Liver (tissue), 9 donors: ENCODE measurements around the gene DST. TPM values are rescaled to one million over a fixed set of nuclear protein-coding genes. Genes with fewer than 3 reads are reported as not detected.
A peak's percentile ranks its signal among the peaks of the same experiment; 100 is the strongest.

Experiments
- DNase-seq: peaks from one replicate; pipeline ENCODE4 v3.0.0-alpha.2; 2017; ENCODE audit warnings: low spot score
- H3K27ac ChIP-seq, 2 donors: one replicate each; pipeline ENCODE4 v1.7.0; 2013; ENCODE audit warnings: inconsistent platforms in 2 of 2, low read length in 2 of 2, control low read depth in 1 of 2, low read depth in 1 of 2, mild to moderate bottlenecking in 1 of 2
- H3K27me3 ChIP-seq, 4 donors: one replicate each; pipeline versions ENCODE4 v1.6.1 to v1.7.0; 2013; ENCODE audit warnings: low read length in 3 of 4, inconsistent platforms in 1 of 4, mild to moderate bottlenecking in 1 of 4, moderate library complexity in 1 of 4; ENCODE audit not compliant: control insufficient read depth in 4 of 4, insufficient read depth in 4 of 4
- H3K36me3 ChIP-seq, 4 donors: one replicate each; pipeline versions ENCODE4 v1.6.1 to v1.7.0; 2013; ENCODE audit warnings: low read length in 3 of 4, mild to moderate bottlenecking in 3 of 4, low read depth in 1 of 4, moderate library complexity in 1 of 4; ENCODE audit not compliant: control insufficient read depth in 4 of 4, insufficient read depth in 3 of 4
- H3K4me1 ChIP-seq, 4 donors: one replicate each; pipeline versions ENCODE4 v1.6.1 to v1.7.0; 2013; ENCODE audit warnings: low read length in 3 of 4, mild to moderate bottlenecking in 3 of 4, moderate library complexity in 1 of 4; ENCODE audit not compliant: control insufficient read depth in 4 of 4, insufficient read depth in 4 of 4
- H3K4me3 ChIP-seq, 3 donors: one replicate each; pipeline versions ENCODE4 v1.6.1 to v1.7.0; 2013; ENCODE audit warnings: low read length in 3 of 3, control low read depth in 1 of 3, low read depth in 1 of 3, mild to moderate bottlenecking in 1 of 3
- H3K9ac ChIP-seq, 2 donors: one replicate each; pipeline ENCODE4 v1.7.0; 2013; ENCODE audit warnings: low read length in 2 of 2, mild to moderate bottlenecking in 2 of 2, moderate library complexity in 2 of 2, control low read depth in 1 of 2, low read depth in 1 of 2
- H3K9me3 ChIP-seq, 4 donors: one replicate each; pipeline versions ENCODE4 v1.6.1 to v1.7.0; 2013; ENCODE audit warnings: low read length in 3 of 4; ENCODE audit not compliant: control insufficient read depth in 4 of 4
- CTCF ChIP-seq: fragments of 150-350 bp; IDR thresholded peaks from 2 replicates; pipeline ENCODE4 v1.5.1; 2017; ENCODE audit warnings: improper control_type of control experiment, low read depth, low read length; ENCODE audit not compliant: missing input control
- EGR1 ChIP-seq, 2 donors: IDR thresholded peaks; 2 replicates each; pipeline ENCODE4 v1.6.1; 2016 to 2018; ENCODE audit warnings: antibody characterized with exemption in 2 of 2, low read depth in 2 of 2
- FOXA2 ChIP-seq: IDR thresholded peaks from 2 replicates; pipeline ENCODE4 v1.6.1; 2016; ENCODE audit warnings: antibody characterized with exemption
- GABPA ChIP-seq, 2 donors: IDR thresholded peaks in 1 of 2; conservative IDR thresholded peaks in 1 of 2; 2 replicates each; pipeline ENCODE4 v1.6.1; 2016; ENCODE audit warnings: antibody characterized with exemption in 2 of 2, mild to moderate bottlenecking in 1 of 2, moderate library complexity in 1 of 2
- HNF4A ChIP-seq, 2 donors: conservative IDR thresholded peaks; 2 replicates each; pipeline ENCODE4 v1.6.1; 2016; ENCODE audit warnings: antibody characterized with exemption in 2 of 2, mild to moderate bottlenecking in 2 of 2
- HNF4G ChIP-seq: IDR thresholded peaks from 2 replicates; pipeline ENCODE4 v1.6.1; 2016; ENCODE audit warnings: antibody characterized with exemption
- JUND ChIP-seq, 2 donors: IDR thresholded peaks; 2 replicates each; pipeline ENCODE4 v1.6.1; 2016; ENCODE audit warnings: antibody characterized with exemption in 2 of 2
- MAX ChIP-seq: IDR thresholded peaks from 2 replicates; pipeline ENCODE4 v1.6.1; 2016; ENCODE audit warnings: antibody characterized with exemption
- NR2F2 ChIP-seq: IDR thresholded peaks from 2 replicates; pipeline ENCODE4 v1.6.1; 2016; ENCODE audit warnings: antibody characterized with exemption
- RAD21 ChIP-seq, 2 donors: IDR thresholded peaks; 2 replicates each; pipeline ENCODE4 v1.6.1; 2016; ENCODE audit warnings: antibody characterized with exemption in 2 of 2, mild to moderate bottlenecking in 2 of 2
- REST ChIP-seq: IDR thresholded peaks from 2 replicates; pipeline ENCODE4 v1.6.1; 2016; ENCODE audit warnings: antibody characterized with exemption, mild to moderate bottlenecking
- RXRA ChIP-seq, 2 donors: IDR thresholded peaks; 2 replicates each; pipeline ENCODE4 v1.6.1; 2017 to 2018; ENCODE audit warnings: antibody characterized with exemption in 2 of 2, mild to moderate bottlenecking in 1 of 2
- SP1 ChIP-seq: IDR thresholded peaks from 2 replicates; pipeline ENCODE4 v1.6.1; 2018; ENCODE audit warnings: antibody characterized with exemption, mild to moderate bottlenecking
- TAF1 ChIP-seq: conservative IDR thresholded peaks from 2 replicates; pipeline ENCODE4 v1.6.1; 2016; ENCODE audit warnings: antibody characterized with exemption, mild to moderate bottlenecking
- YY1 ChIP-seq: IDR thresholded peaks from 2 replicates; pipeline ENCODE4 v1.6.1; 2016; ENCODE audit warnings: antibody characterized with exemption, mild to moderate bottlenecking
- ZBTB33 ChIP-seq: IDR thresholded peaks from 2 replicates; pipeline ENCODE4 v1.6.1; 2016; ENCODE audit warnings: antibody characterized with exemption
- WGBS: extraction: QIAGEN DNeasy Blood & Tissue Kit; methylation state at CpG from one replicate; pipeline ENCODE4 v1.1.7; 2013; 5-methylcytosine and 5-hydroxymethylcytosine counted together
- polyA plus RNA-seq, 2 donors: library from polyadenylated mRNA; stranded (reverse) in 1 of 2; unstranded in 1 of 2; fragments of 200-250 nt in 1 of 2; fragments of >200 nt in 1 of 2; fragmentation: Nextera tagmentation in 1 of 2; extraction: Ambion mirVana in 1 of 2; gene quantifications; one replicate each; pipeline versions ENCODE4 v1.2.1 to v1.2.3, GENCODE V29; 2013 to 2015
- total RNA-seq, 2 donors: library from RNA; depleted of rRNA; stranded (reverse); fragments of >200 nt; gene quantifications; one replicate each; pipeline ENCODE4 v1.2.3, GENCODE V29; 2014
- donor health status: healthy.
- donor health status: healthy.
- donor health status: healthy.
- donor health status: healthy.
- donor health status: healthy.

DST gene
- total and polyA plus RNA-seq, 4 donors, result 30.5 to 234 (median 86.7) TPM

- Histone ChIP-seq H3K27ac (peak overlapping the region in 1 of 2 donors; percentile 79), H3K36me3 (peaks cover 0 to 9% (median under 1%) of the 10 kb centered on the region in 4 donors), H3K4me1 (peaks cover 5 to 28% (median 16%) of the 10 kb centered on the region in 4 donors), H3K9ac (no peak overlapping the region), H3K27me3 (no peaks in the 10 kb centered on the region), H3K9me3 (no peaks in the 10 kb centered on the region), H3K4me3 (no peak overlapping the region)
- TF ChIP-seq REST, result no peak
- TF ChIP-seq RAD21 (IDR thresholded peaks at IDR 0.05), result no peak
- no peak for TF ChIP-seq RXRA (IDR thresholded peaks at IDR 0.05)
- TF ChIP-seq NR2F2, result no peak
- no peak for TF ChIP-seq CTCF
- TF ChIP-seq ZBTB33, result no peak
- no peak for TF ChIP-seq SP1
- WGBS, result 78% methylated on average over 1 of the region's 1 CpG
- no peak for DNase-seq
Measured at GRCh38 chr6:56671160-56671559, 28.5 kb upstream of the DST start.

GRCh38 chr6:56669041-56669440, 26.4 kb upstream of the DST start:
- H3K4me3 ChIP-seq, result no peak overlapping the region
- no peak for DNase-seq
- peaks cover 0 to 9% (median under 1%) of the 10 kb centered on the region in 4 donors for H3K36me3 ChIP-seq
- no peaks in the 10 kb centered on the region for H3K9me3 ChIP-seq
- H3K27me3 ChIP-seq, result no peaks in the 10 kb centered on the region
- H3K4me1 ChIP-seq, result peaks cover 6 to 42% (median 25%) of the 10 kb centered on the region in 4 donors
- H3K27ac ChIP-seq, result no peak overlapping the region
- 91% methylated on average over 2 of the region's 2 CpGs for WGBS
- no peak overlapping the region for H3K9ac ChIP-seq
- no peak for TF ChIP-seq MAX
- no peak for TF ChIP-seq FOXA2
- no peak for TF ChIP-seq CTCF
- no peak for TF ChIP-seq RAD21 (IDR thresholded peaks at IDR 0.05)
- no peak for TF ChIP-seq TAF1
- no peak for TF ChIP-seq ZBTB33
- TF ChIP-seq HNF4G, result no peak
- TF ChIP-seq EGR1 (IDR thresholded peaks at IDR 0.05; ENCODE audit: low read depth in 2 of 2), result no peak
- TF ChIP-seq SP1, result no peak
- no peak for TF ChIP-seq GABPA (IDR thresholded peaks at IDR 0.05 in 1 of 2, conservative IDR thresholded peaks at IDR 0.05 in 1 of 2)
- TF ChIP-seq YY1, result no peak
- no peak for TF ChIP-seq JUND (IDR thresholded peaks at IDR 0.05)
- no peak for TF ChIP-seq HNF4A (conservative IDR thresholded peaks at IDR 0.05)
- no peak for TF ChIP-seq REST
